HCT116 (cell line): Measurements from ENCODE around the gene RPS6KA6. TPM values are rescaled to one million over a fixed set of nuclear protein-coding genes. Genes with fewer than 3 reads are reported as not detected.

Experiments
- ATAC-seq: fragments of 200-7000 bp; cut with Tn5 transposase; 2 replicates; pipeline ENCODE4 v1.9.1; 2020; ENCODE audit warnings: mild to moderate bottlenecking, moderate library complexity
- BruUV-seq: library from RNA; stranded (reverse); fragments of 400-500 nt; replicated peaks from 2 replicates; lab custom pipeline; 2021; lab: Mats Ljungman, UMichigan
- CTCF ChIA-PET: fragments of 300-600 bp; sonication (Branson Sonifier 250); formaldehyde crosslinking; loops from one replicate; lab custom pipeline; 2021; ENCODE audit warnings: antibody characterized with exemption; lab: Charles Lee
- POLR2A ChIA-PET: fragments of 300-600, 350-600 bp; sonication (Branson Sonifier 250); formaldehyde crosslinking; loops from one replicate; lab custom pipeline; 2021; ENCODE audit warnings: antibody characterized with exemption; lab: Charles Lee
- RAD21 ChIA-PET, 2 experiments: fragments of 300-600 bp; sonication (Branson Sonifier 250); formaldehyde crosslinking; loops; one replicate each; lab custom pipeline; 2023; ENCODE audit warnings: low total read pairs in 2 of 2; ENCODE audit not compliant: uncharacterized antibody in 2 of 2, unreplicated experiment in 2 of 2, low non-redundant PET in 1 of 2; lab: Charles Lee
- DNase-seq: peaks from one replicate; pipeline ENCODE4 v3.0.0-alpha.2; 2010; ENCODE audit warnings: low read depth, low spot score
- H2AFZ ChIP-seq: fragments of 200-600 bp; shearing (Covaris generic), sonication (generic); 2 replicates; pipeline ENCODE4 v1.6.1; 2017; ENCODE audit warnings: low read depth, mixed run types, mixed read lengths, antibody characterized with exemption, low read length; ENCODE audit not compliant: poor library complexity, severe bottlenecking
- H3K27ac ChIP-seq: 2 replicates; pipeline ENCODE4 v1.5.1; 2012; ENCODE audit warnings: low read depth, low read length
- H3K27me3 ChIP-seq: fragments of 200-600 bp; sonication (generic); 2 replicates; pipeline ENCODE4 v1.6.1; 2016; ENCODE audit warnings: mixed run types, low read length, mixed read lengths; ENCODE audit not compliant: insufficient read depth
- H3K36me3 ChIP-seq, 2 experiments: fragments of 200-500 bp in 1 of 2; fragments of 200-600 bp in 1 of 2; sonication (Bioruptor generic) in 1 of 2; sonication (generic) in 1 of 2; 2 replicates each; pipeline versions ENCODE4 v1.5.1 to v1.6.1; 2014 to 2016; ENCODE audit warnings: low read length in 2 of 2, inconsistent platforms in 1 of 2, mixed read lengths in 1 of 2, mixed run types in 1 of 2; ENCODE audit not compliant: insufficient read depth in 2 of 2, control insufficient read depth in 1 of 2
- H3K4me1 ChIP-seq, 2 experiments: fragments of 200-600 bp in 1 of 2; sonication (generic) in 1 of 2; 2 replicates each; pipeline versions ENCODE4 v1.5.1 to v1.6.1; 2012 to 2017; ENCODE audit warnings: low read length in 2 of 2, inconsistent platforms in 1 of 2, mild to moderate bottlenecking in 1 of 2, mixed read lengths in 1 of 2, mixed run types in 1 of 2, moderate library complexity in 1 of 2; ENCODE audit not compliant: insufficient read depth in 2 of 2, control insufficient read depth in 1 of 2
- H3K4me2 ChIP-seq: fragments of 200-600 bp; sonication (generic); 2 replicates; pipeline ENCODE4 v1.6.1; 2017; ENCODE audit warnings: mixed run types, low read length, mixed read lengths
- H3K4me3 ChIP-seq, 2 experiments: fragments of 200-600 bp in 1 of 2; sonication (generic) in 1 of 2; replicated peaks in 1 of 2; 2 replicates each; pipeline ENCODE4 v1.5.1; 2011 to 2016; ENCODE audit warnings: low read length in 2 of 2, control low read depth in 1 of 2, low read depth in 1 of 2, mild to moderate bottlenecking in 1 of 2, mixed read lengths in 1 of 2, mixed run types in 1 of 2
- H3K79me2 ChIP-seq: fragments of 200-600 bp; sonication (generic); 2 replicates; pipeline ENCODE4 v1.6.1; 2017; ENCODE audit warnings: mild to moderate bottlenecking, mixed run types, low read length, moderate library complexity, mixed read lengths; ENCODE audit not compliant: insufficient read depth
- H3K9ac ChIP-seq: fragments of 200-600 bp; sonication (generic); 2 replicates; pipeline ENCODE4 v1.6.1; 2016; ENCODE audit warnings: low read length, mixed read lengths
- H3K9me2 ChIP-seq: fragments of 200-600 bp; sonication (generic), shearing (Covaris generic); 2 replicates; pipeline ENCODE4 v1.6.1; 2017; ENCODE audit warnings: mixed run types, mild to moderate bottlenecking, moderate library complexity; ENCODE audit not compliant: insufficient read depth
- H3K9me3 ChIP-seq, 2 experiments: fragments of 200-500 bp in 1 of 2; fragments of 200-600 bp in 1 of 2; sonication (Bioruptor generic) in 1 of 2; sonication (generic) in 1 of 2; 2 replicates each; pipeline ENCODE4 v1.6.1; 2014 to 2017; ENCODE audit warnings: low read length in 2 of 2, mixed read lengths in 2 of 2, inconsistent platforms in 1 of 2, low read depth in 1 of 2, mild to moderate bottlenecking in 1 of 2, mixed run types in 1 of 2, moderate library complexity in 1 of 2; ENCODE audit not compliant: control insufficient read depth in 1 of 2, insufficient read depth in 1 of 2
- H4K20me1 ChIP-seq: fragments of 200-600 bp; sonication (generic), shearing (Covaris generic); 2 replicates; pipeline ENCODE4 v1.6.1; 2017; ENCODE audit warnings: mixed run types, mild to moderate bottlenecking, moderate library complexity; ENCODE audit not compliant: insufficient read depth
- ATF3 ChIP-seq: IDR thresholded peaks from 2 replicates; pipeline ENCODE4 v1.6.1; 2012
- CEBPB ChIP-seq: IDR thresholded peaks from 2 replicates; pipeline ENCODE4 v1.6.1; 2012; ENCODE audit warnings: low read depth
- EGR1 ChIP-seq: IDR thresholded peaks from 2 replicates; pipeline ENCODE4 v1.6.1; 2012; ENCODE audit warnings: low read depth
- ELF1 ChIP-seq: IDR thresholded peaks from 2 replicates; pipeline ENCODE4 v1.6.1; 2012; ENCODE audit warnings: low read depth, borderline replicate concordance
- EZH2 ChIP-seq: fragments of 200-600 bp; sonication (generic); IDR thresholded peaks from 2 replicates; pipeline ENCODE4 v1.6.1; 2017; ENCODE audit warnings: antibody characterized with exemption, mixed run types
- EZH2phosphoT487 ChIP-seq: fragments of 200-600 bp; IDR thresholded peaks from 2 replicates; pipeline ENCODE4 v1.6.1; 2018; ENCODE audit warnings: antibody characterized with exemption, borderline replicate concordance
- FOSL1 ChIP-seq: IDR thresholded peaks from 2 replicates; pipeline ENCODE4 v1.6.1; 2012; ENCODE audit warnings: low read depth
- MAX ChIP-seq: IDR thresholded peaks from 2 replicates; pipeline ENCODE4 v1.6.1; 2012
- POLR2A ChIP-seq: IDR thresholded peaks from 2 replicates; pipeline ENCODE4 v1.7.0; 2011; ENCODE audit warnings: borderline replicate concordance; ENCODE audit not compliant: insufficient read depth, insufficient read length; ENCODE audit errors: extremely low read depth
- POLR2AphosphoS5 ChIP-seq: IDR thresholded peaks from 2 replicates; pipeline ENCODE4 v1.6.1; 2011; ENCODE audit warnings: mild to moderate bottlenecking, low read depth, low read length, moderate library complexity
- RAD21 ChIP-seq: IDR thresholded peaks from 2 replicates; pipeline ENCODE4 v1.6.1; 2012; ENCODE audit warnings: low read depth, mild to moderate bottlenecking
- REST ChIP-seq: IDR thresholded peaks from 2 replicates; pipeline ENCODE4 v1.6.1; 2012; ENCODE audit warnings: low read depth
- SIN3A ChIP-seq: IDR thresholded peaks from 2 replicates; pipeline ENCODE4 v1.6.1; 2012; ENCODE audit warnings: low read depth
- SP1 ChIP-seq: IDR thresholded peaks from 2 replicates; pipeline ENCODE4 v1.6.1; 2012; ENCODE audit warnings: low read depth
- YY1 ChIP-seq: IDR thresholded peaks from 2 replicates; pipeline ENCODE4 v1.6.1; 2011; ENCODE audit warnings: low read length, low read depth, moderate library complexity, mild to moderate bottlenecking; ENCODE audit not compliant: insufficient replicate concordance; ENCODE audit errors: extremely low read depth
- ZBTB33 ChIP-seq: IDR thresholded peaks from 2 replicates; pipeline ENCODE4 v1.6.1; 2011; ENCODE audit warnings: mild to moderate bottlenecking, low read length, moderate library complexity; ENCODE audit not compliant: insufficient replicate concordance; ENCODE audit errors: extremely low read depth
- ZFX ChIP-seq: fragments of 450-650 bp; IDR thresholded peaks from 2 replicates; pipeline ENCODE4 v1.6.1; 2017
- ZNF274 ChIP-seq: fragments of 200-500 bp; sonication (Bioruptor generic); IDR thresholded peaks from 2 replicates; pipeline ENCODE4 v1.6.1; 2014; ENCODE audit warnings: mild to moderate bottlenecking, low read depth, low read length, inconsistent platforms
- intact Hi-C: fragments of 100-400 bp; cut with micrococcal nuclease; formaldehyde crosslinking; loops from 2 replicates; pipeline ENCODE4 v1.10.0; 2022
- total RNA-seq: library from RNA; stranded (reverse); gene quantifications from one replicate; pipeline ENCODE4 v1.2.1, GENCODE V29; 2021; ENCODE audit not compliant: unreplicated experiment

RPS6KA6 gene
- total RNA-seq, 1 experiment from 2014 or later, result not detected

- no peaks in the 10 kb centered on the region for H3K79me2 ChIP-seq
- RAD21 ChIA-PET, result no interaction called here
- no peaks in the 10 kb centered on the region for H3K9me3 ChIP-seq
- H3K4me1 ChIP-seq, result no peaks in the 10 kb centered on the region
- intact Hi-C loops, result no loop called here
- no peaks in the 10 kb centered on the region for H4K20me1 ChIP-seq
- no peaks in the 10 kb centered on the region for H3K9me2 ChIP-seq
- no peaks in the 10 kb centered on the region for H3K27me3 ChIP-seq
- H3K4me2 ChIP-seq, result no peak overlapping the region
- H2AFZ ChIP-seq, result no peak overlapping the region
- H3K9ac ChIP-seq, result no peak overlapping the region
- H3K27ac ChIP-seq, result no peak overlapping the region
- POLR2A ChIA-PET, result no interaction called here
- CTCF ChIA-PET, result no interaction called here
- no peak for ATAC-seq
- DNase-seq, result no peak
- TF ChIP-seq EZH2phosphoT487, result no peak
- TF ChIP-seq ZNF274, result no peak
- no peak for TF ChIP-seq CEBPB
- TF ChIP-seq ZFX, result no peak
- no peak for TF ChIP-seq POLR2A
- no peak for TF ChIP-seq YY1
- no peak for TF ChIP-seq ATF3
- no peak for TF ChIP-seq FOSL1
- no peak for TF ChIP-seq REST
- no peak for TF ChIP-seq ELF1
- TF ChIP-seq ZBTB33, result no peak
- TF ChIP-seq EZH2, result no peak
- TF ChIP-seq SP1, result no peak
- no peak for TF ChIP-seq EGR1
- no peak for TF ChIP-seq POLR2AphosphoS5
- no peak for TF ChIP-seq MAX
- no peak for TF ChIP-seq SIN3A
- no peak for TF ChIP-seq RAD21
- TF ChIP-seq, all 23 proteins: peak for 0
- Histone ChIP-seq H3K36me3 (no peaks in the 10 kb centered on the region), H3K4me3 (no peak overlapping the region)
- no TSS peak for BruUV-seq
These were observed 1.1 kb upstream of the RPS6KA6 start for GRCh38 chrX:84189125-84189524.
